HEK293 (cell line): ENCODE results near the gene IMPDH1.

Experiments
- CTCF ChIA-PET: fragments of 350-600 bp; formaldehyde crosslinking; extraction: SDS; loops from one replicate; lab custom pipeline; 2021; ENCODE audit warnings: antibody characterized with exemption; lab: Yijun Ruan, JAX
- POLR2A ChIA-PET: fragments of 300-600 bp; formaldehyde crosslinking; extraction: SDS; loops from one replicate; lab custom pipeline; 2020; ENCODE audit warnings: antibody characterized with exemption, inconsistent platforms; lab: Yijun Ruan, JAX
- H3K27ac ChIP-seq: fragments of 200-500 bp; sonication (Bioruptor generic); 2 replicates; pipeline ENCODE4 v1.5.1; 2014; ENCODE audit warnings: low read depth, low read length, control low read depth, inconsistent platforms; ENCODE audit errors: extremely low read depth
- H3K36me3 ChIP-seq, 2 experiments: fragments of 200-500 bp in 1 of 2; sonication (Bioruptor generic) in 1 of 2; 1 replicate in 1 of 2; 2 replicates in 1 of 2; pipeline ENCODE4 v1.5.1; 2014 to 2017; ENCODE audit warnings: inconsistent platforms in 2 of 2, low read length in 2 of 2; ENCODE audit not compliant: control insufficient read depth in 2 of 2, insufficient read depth in 1 of 2
- H3K4me1 ChIP-seq: fragments of 200-500 bp; sonication (Bioruptor generic); 2 replicates; pipeline ENCODE4 v1.5.1; 2014; ENCODE audit warnings: mild to moderate bottlenecking, low read length, inconsistent platforms; ENCODE audit not compliant: control insufficient read depth, insufficient read depth
- H3K4me3 ChIP-seq: 2 replicates; pipeline ENCODE4 v1.5.1; 2011; ENCODE audit warnings: low read depth, mild to moderate bottlenecking, control low read depth, low read length, moderate library complexity
- H3K9me3 ChIP-seq: fragments of 200-500 bp; sonication (Bioruptor generic); 2 replicates; pipeline ENCODE4 v1.5.1; 2014; ENCODE audit warnings: low read depth, low read length, inconsistent platforms; ENCODE audit not compliant: control insufficient read depth, insufficient read depth
- BCL11B ChIP-seq: fragments of 450-650 bp; formaldehyde crosslinking; IDR thresholded peaks from 2 replicates; pipeline ENCODE4 v1.5.1; 2016; ENCODE audit warnings: low read depth, missing biosample characterization, missing genetic modification characterization
- KLF10 ChIP-seq: fragments of 450-650 bp; IDR thresholded peaks from 2 replicates; pipeline ENCODE4 v1.5.1; 2018; ENCODE audit warnings: missing biosample characterization, mild to moderate bottlenecking, missing genetic modification characterization
- KLF16 ChIP-seq: fragments of 450-650 bp; formaldehyde crosslinking; IDR thresholded peaks from 2 replicates; pipeline ENCODE4 v1.5.1; 2017; ENCODE audit warnings: missing biosample characterization, missing genetic modification characterization
- ZBTB20 ChIP-seq: fragments of 450-650 bp; formaldehyde crosslinking; IDR thresholded peaks from 2 replicates; pipeline ENCODE4 v1.5.1; 2016; ENCODE audit warnings: missing biosample characterization, missing genetic modification characterization
- ZIC2 ChIP-seq: fragments of 450-650 bp; formaldehyde crosslinking; IDR thresholded peaks from 2 replicates; pipeline ENCODE4 v1.5.1; 2016; ENCODE audit warnings: missing biosample characterization, missing genetic modification characterization
- ZNF140 ChIP-seq: fragments of 450-650 bp; formaldehyde crosslinking; IDR thresholded peaks from 2 replicates; pipeline ENCODE4 v1.5.1; 2016; ENCODE audit warnings: missing biosample characterization, missing genetic modification characterization
- ZNF184 ChIP-seq: fragments of 450-650 bp; IDR thresholded peaks from 2 replicates; pipeline ENCODE4 v1.5.1; 2018; ENCODE audit warnings: missing biosample characterization, mild to moderate bottlenecking, missing genetic modification characterization
- ZNF266 ChIP-seq: fragments of 450-650 bp; formaldehyde crosslinking; IDR thresholded peaks from 2 replicates; pipeline ENCODE4 v1.5.1; 2016; ENCODE audit warnings: missing biosample characterization, missing genetic modification characterization, low read depth
- ZNF341 ChIP-seq: fragments of 450-650 bp; formaldehyde crosslinking; IDR thresholded peaks from 2 replicates; pipeline ENCODE4; 2016; ENCODE audit warnings: low read depth, missing biosample characterization, missing genetic modification characterization
- ZNF404 ChIP-seq: fragments of 450-650 bp; formaldehyde crosslinking; IDR thresholded peaks from 2 replicates; pipeline ENCODE4 v1.5.1; 2017; ENCODE audit warnings: missing biosample characterization, missing genetic modification characterization
- ZNF416 ChIP-seq: fragments of 450-650 bp; formaldehyde crosslinking; IDR thresholded peaks from 2 replicates; pipeline ENCODE4 v1.5.1; 2016; ENCODE audit warnings: missing biosample characterization, missing genetic modification characterization
- ZNF514 ChIP-seq: fragments of 450-650 bp; formaldehyde crosslinking; IDR thresholded peaks from 2 replicates; pipeline ENCODE4 v1.5.1; 2016; ENCODE audit warnings: missing biosample characterization, missing genetic modification characterization
- ZNF521 ChIP-seq: fragments of 450-650 bp; formaldehyde crosslinking; IDR thresholded peaks from 2 replicates; pipeline ENCODE4 v1.5.1; 2017; ENCODE audit warnings: missing biosample characterization, mild to moderate bottlenecking, missing genetic modification characterization
- ZNF558 ChIP-seq: fragments of 450-650 bp; formaldehyde crosslinking; IDR thresholded peaks from 2 replicates; pipeline ENCODE4 v1.5.1; 2016; ENCODE audit warnings: missing biosample characterization, missing genetic modification characterization
- ZNF571 ChIP-seq: fragments of 450-650 bp; formaldehyde crosslinking; IDR thresholded peaks from 2 replicates; pipeline ENCODE4 v1.5.0; 2017; ENCODE audit warnings: missing biosample characterization, missing genetic modification characterization
- ZNF610 ChIP-seq: fragments of 450-650 bp; formaldehyde crosslinking; IDR thresholded peaks from 2 replicates; pipeline ENCODE4 v1.5.1; 2016; ENCODE audit warnings: missing biosample characterization, missing genetic modification characterization, borderline replicate concordance
- ZNF621 ChIP-seq: fragments of 450-650 bp; formaldehyde crosslinking; IDR thresholded peaks from 2 replicates; pipeline ENCODE4 v1.5.1; 2017; ENCODE audit warnings: missing biosample characterization, missing genetic modification characterization
- ZNF664 ChIP-seq: fragments of 450-650 bp; formaldehyde crosslinking; IDR thresholded peaks from 2 replicates; pipeline ENCODE4 v1.5.1; 2016; ENCODE audit warnings: missing biosample characterization, missing genetic modification characterization
- ZNF747 ChIP-seq: fragments of 450-650 bp; formaldehyde crosslinking; IDR thresholded peaks from 2 replicates; pipeline ENCODE4 v1.5.1; 2016; ENCODE audit warnings: missing biosample characterization, missing genetic modification characterization
- ZSCAN23 ChIP-seq: fragments of 450-650 bp; formaldehyde crosslinking; IDR thresholded peaks from 2 replicates; pipeline ENCODE4 v1.5.1; 2016; ENCODE audit warnings: missing biosample characterization, missing genetic modification characterization
- TF ChIP-seq, protein P1 (sequence below): fragments of 450-650 bp; formaldehyde crosslinking; IDR thresholded peaks from 2 replicates; pipeline ENCODE4 v1.5.1; 2016; ENCODE audit warnings: missing biosample characterization, missing genetic modification characterization
- TF ChIP-seq, protein P2 (sequence below): fragments of 450-650 bp; formaldehyde crosslinking; IDR thresholded peaks from 2 replicates; pipeline ENCODE4 v1.5.1; 2016; ENCODE audit warnings: missing biosample characterization, missing genetic modification characterization
- TF ChIP-seq, protein P3 (sequence below): fragments of 450-650 bp; formaldehyde crosslinking; IDR thresholded peaks from 2 replicates; pipeline ENCODE4 v1.5.1; 2016; ENCODE audit warnings: missing biosample characterization, missing genetic modification characterization
- TF ChIP-seq, protein P4 (sequence below): fragments of 450-650 bp; formaldehyde crosslinking; IDR thresholded peaks from 2 replicates; pipeline ENCODE4 v1.5.1; 2016; ENCODE audit warnings: missing biosample characterization, missing genetic modification characterization
- TF ChIP-seq, protein P5 (sequence below): IDR thresholded peaks from 2 replicates; pipeline ENCODE4 v1.6.1; 2011; ENCODE audit warnings: mild to moderate bottlenecking, low read depth, low read length, borderline replicate concordance
- TF ChIP-seq, protein P6 (sequence below): fragments of 450-650 bp; formaldehyde crosslinking; IDR thresholded peaks from 2 replicates; pipeline ENCODE4 v1.5.1; 2016; ENCODE audit warnings: missing biosample characterization, missing genetic modification characterization
- TF ChIP-seq, protein P7 (sequence below): fragments of 450-650 bp; formaldehyde crosslinking; IDR thresholded peaks from 2 replicates; pipeline ENCODE4 v1.5.1; 2016; ENCODE audit warnings: missing biosample characterization, missing genetic modification characterization

IMPDH1 gene

DNA sequence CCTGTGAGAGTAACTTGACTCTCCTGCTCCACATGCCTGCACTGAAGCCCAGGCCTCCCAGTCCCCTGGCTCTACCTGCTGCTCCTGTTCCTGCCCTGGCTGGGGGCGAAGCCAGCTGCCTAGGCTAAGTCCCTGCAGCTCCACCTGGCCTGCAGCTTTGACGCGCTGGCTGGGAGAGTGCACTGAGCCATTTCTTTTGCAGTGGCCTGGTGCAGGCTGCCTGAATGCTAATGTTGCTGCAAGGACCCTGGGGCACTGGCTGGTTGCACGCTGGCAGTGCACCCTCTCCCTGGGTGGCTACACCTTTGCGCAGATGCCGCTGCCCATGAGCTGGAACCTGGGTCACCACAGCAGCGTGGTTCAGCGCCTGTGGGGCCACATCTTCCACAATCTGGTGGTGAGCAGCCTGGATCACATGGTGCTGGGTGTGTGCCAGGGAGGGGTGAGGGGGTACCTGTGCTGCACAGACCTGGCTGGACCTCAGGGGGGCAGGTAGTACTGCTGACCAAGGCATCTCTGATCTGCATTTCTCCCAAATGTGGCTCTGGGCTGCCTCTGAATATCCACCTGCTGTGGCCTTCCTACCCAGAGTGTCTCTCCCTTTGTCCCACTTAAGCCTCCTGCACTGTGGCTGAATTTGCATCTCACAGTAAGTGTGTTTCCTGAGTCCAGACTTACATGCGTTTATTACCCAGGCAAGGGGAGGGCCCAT is 20.0 kb downstream of the IMPDH1 start:
- no peaks in the 10 kb centered on the region for H3K4me1 ChIP-seq
- no peak overlapping the region for H3K4me3 ChIP-seq
- ChIA-PET POLR2A (no interaction called here), CTCF (interaction anchor here (0.6 to 18.1 kb wide), 12 partner anchors 9 to 106 kb away, joined by 3 to 378 read pairs (median 4); partner anchors contain the start of gene RBM28)
- no peak overlapping the region for H3K27ac ChIP-seq
- peaks cover 0 to 26% of the 10 kb centered on the region in 2 experiments; a peak in 1 of 3 replicates for H3K36me3 ChIP-seq
- H3K9me3 ChIP-seq, result no peaks in the 10 kb centered on the region
- no peak for TF ChIP-seq ZNF514 (tag by site-specific recombination)
- TF ChIP-seq KLF10 (tag by site-specific recombination), result no peak
- TF ChIP-seq, protein P1, sequence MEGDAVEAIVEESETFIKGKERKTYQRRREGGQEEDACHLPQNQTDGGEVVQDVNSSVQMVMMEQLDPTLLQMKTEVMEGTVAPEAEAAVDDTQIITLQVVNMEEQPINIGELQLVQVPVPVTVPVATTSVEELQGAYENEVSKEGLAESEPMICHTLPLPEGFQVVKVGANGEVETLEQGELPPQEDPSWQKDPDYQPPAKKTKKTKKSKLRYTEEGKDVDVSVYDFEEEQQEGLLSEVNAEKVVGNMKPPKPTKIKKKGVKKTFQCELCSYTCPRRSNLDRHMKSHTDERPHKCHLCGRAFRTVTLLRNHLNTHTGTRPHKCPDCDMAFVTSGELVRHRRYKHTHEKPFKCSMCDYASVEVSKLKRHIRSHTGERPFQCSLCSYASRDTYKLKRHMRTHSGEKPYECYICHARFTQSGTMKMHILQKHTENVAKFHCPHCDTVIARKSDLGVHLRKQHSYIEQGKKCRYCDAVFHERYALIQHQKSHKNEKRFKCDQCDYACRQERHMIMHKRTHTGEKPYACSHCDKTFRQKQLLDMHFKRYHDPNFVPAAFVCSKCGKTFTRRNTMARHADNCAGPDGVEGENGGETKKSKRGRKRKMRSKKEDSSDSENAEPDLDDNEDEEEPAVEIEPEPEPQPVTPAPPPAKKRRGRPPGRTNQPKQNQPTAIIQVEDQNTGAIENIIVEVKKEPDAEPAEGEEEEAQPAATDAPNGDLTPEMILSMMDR (tag by site-specific recombination), result 0 out of 2 replicates have a peak, but pooled peaks have one; percentile 10
- TF ChIP-seq, protein P2, sequence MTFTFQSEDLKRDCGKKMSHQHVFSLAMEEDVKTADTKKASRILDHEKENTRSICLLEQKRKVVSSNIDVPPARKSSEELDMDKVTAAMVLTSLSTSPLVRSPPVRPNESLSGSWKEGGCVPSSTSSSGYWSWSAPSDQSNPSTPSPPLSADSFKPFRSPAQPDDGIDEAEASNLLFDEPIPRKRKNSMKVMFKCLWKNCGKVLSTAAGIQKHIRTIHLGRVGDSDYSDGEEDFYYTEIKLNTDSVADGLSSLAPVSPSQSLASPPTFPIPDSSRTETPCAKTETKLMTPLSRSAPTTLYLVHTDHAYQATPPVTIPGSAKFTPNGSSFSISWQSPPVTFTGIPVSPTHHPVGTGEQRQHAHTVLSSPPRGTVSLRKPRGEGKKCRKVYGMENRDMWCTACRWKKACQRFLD (tag by site-specific recombination), result no peak
- no peak for TF ChIP-seq ZNF521 (tag by site-specific recombination)
- TF ChIP-seq, protein P3, sequence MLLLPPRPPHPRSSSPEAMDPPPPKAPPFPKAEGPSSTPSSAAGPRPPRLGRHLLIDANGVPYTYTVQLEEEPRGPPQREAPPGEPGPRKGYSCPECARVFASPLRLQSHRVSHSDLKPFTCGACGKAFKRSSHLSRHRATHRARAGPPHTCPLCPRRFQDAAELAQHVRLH (tag by site-specific recombination), result no peak
- TF ChIP-seq ZNF621 (tag by site-specific recombination), result no peak
- TF ChIP-seq ZNF341 (tag by site-specific recombination), result no peak
- no peak for TF ChIP-seq BCL11B
- no peak for TF ChIP-seq ZNF610
- TF ChIP-seq ZNF266, result no peak
- TF ChIP-seq, protein P4, sequence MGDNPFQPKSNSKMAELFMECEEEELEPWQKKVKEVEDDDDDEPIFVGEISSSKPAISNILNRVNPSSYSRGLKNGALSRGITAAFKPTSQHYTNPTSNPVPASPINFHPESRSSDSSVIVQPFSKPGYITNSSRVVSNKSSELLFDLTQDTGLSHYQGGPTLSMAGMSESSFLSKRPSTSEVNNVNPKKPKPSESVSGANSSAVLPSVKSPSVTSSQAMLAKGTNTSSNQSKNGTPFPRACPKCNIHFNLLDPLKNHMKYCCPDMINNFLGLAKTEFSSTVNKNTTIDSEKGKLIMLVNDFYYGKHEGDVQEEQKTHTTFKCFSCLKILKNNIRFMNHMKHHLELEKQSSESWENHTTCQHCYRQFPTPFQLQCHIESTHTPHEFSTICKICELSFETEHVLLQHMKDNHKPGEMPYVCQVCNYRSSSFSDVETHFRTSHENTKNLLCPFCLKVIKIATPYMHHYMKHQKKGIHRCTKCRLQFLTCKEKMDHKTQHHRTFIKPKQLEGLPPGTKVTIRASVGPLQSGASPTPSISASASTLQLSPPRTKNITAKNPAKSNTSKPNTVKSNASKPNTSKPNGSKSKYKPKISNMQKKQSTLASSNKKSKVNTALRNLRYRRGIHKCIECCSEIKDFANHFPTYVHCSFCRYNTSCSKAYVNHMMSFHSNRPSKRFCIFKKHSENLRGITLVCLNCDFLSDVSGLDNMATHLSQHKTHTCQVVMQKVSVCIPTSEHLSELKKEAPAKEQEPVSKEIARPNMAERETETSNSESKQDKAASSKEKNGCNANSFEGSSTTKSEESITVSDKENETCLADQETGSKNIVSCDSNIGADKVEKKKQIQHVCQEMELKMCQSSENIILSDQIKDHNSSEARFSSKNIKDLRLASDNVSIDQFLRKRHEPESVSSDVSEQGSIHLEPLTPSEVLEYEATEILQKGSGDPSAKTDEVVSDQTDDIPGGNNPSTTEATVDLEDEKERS (tag by site-specific recombination), result no peak
- TF ChIP-seq ZBTB20 (tag by site-specific recombination), result no peak
- TF ChIP-seq, protein P5, sequence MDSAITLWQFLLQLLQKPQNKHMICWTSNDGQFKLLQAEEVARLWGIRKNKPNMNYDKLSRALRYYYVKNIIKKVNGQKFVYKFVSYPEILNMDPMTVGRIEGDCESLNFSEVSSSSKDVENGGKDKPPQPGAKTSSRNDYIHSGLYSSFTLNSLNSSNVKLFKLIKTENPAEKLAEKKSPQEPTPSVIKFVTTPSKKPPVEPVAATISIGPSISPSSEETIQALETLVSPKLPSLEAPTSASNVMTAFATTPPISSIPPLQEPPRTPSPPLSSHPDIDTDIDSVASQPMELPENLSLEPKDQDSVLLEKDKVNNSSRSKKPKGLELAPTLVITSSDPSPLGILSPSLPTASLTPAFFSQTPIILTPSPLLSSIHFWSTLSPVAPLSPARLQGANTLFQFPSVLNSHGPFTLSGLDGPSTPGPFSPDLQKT, result no peak
- no peak for TF ChIP-seq ZNF140 (tag by site-specific recombination)
- TF ChIP-seq KLF16, result no peak
- TF ChIP-seq ZNF747 (tag by site-specific recombination), result no peak
- no peak for TF ChIP-seq ZNF664
- TF ChIP-seq ZNF184 (tag by site-specific recombination), result no peak
- TF ChIP-seq ZNF571 (tag by site-specific recombination), result no peak
- peak; percentile 58; the same call in 1 of the 2 replicates for TF ChIP-seq ZIC2 (tag by site-specific recombination)
- no peak for TF ChIP-seq ZSCAN23 (tag by site-specific recombination)
- TF ChIP-seq, protein P6, sequence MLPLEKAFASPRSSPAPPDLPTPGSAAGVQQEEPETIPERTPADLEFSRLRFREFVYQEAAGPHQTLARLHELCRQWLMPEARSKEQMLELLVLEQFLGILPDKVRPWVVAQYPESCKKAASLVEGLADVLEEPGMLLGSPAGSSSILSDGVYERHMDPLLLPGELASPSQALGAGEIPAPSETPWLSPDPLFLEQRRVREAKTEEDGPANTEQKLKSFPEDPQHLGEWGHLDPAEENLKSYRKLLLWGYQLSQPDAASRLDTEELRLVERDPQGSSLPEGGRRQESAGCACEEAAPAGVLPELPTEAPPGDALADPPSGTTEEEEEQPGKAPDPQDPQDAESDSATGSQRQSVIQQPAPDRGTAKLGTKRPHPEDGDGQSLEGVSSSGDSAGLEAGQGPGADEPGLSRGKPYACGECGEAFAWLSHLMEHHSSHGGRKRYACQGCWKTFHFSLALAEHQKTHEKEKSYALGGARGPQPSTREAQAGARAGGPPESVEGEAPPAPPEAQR (tag by site-specific recombination), result no peak
- TF ChIP-seq ZNF416 (tag by site-specific recombination), result no peak
- TF ChIP-seq, protein P7, sequence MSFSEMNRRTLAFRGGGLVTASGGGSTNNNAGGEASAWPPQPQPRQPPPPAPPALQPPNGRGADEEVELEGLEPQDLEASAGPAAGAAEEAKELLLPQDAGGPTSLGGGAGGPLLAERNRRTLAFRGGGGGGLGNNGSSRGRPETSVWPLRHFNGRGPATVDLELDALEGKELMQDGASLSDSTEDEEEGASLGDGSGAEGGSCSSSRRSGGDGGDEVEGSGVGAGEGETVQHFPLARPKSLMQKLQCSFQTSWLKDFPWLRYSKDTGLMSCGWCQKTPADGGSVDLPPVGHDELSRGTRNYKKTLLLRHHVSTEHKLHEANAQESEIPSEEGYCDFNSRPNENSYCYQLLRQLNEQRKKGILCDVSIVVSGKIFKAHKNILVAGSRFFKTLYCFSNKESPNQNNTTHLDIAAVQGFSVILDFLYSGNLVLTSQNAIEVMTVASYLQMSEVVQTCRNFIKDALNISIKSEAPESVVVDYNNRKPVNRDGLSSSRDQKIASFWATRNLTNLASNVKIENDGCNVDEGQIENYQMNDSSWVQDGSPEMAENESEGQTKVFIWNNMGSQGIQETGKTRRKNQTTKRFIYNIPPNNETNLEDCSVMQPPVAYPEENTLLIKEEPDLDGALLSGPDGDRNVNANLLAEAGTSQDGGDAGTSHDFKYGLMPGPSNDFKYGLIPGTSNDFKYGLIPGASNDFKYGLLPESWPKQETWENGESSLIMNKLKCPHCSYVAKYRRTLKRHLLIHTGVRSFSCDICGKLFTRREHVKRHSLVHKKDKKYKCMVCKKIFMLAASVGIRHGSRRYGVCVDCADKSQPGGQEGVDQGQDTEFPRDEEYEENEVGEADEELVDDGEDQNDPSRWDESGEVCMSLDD (tag by site-specific recombination), result no peak
- TF ChIP-seq ZNF558, result no peak
- TF ChIP-seq ZNF404 (tag by site-specific recombination), result no peak
